K562 (cell line): ENCODE measurements around the gene CEBPE. TPM values are rescaled to one million over a fixed set of nuclear protein-coding genes. Genes with fewer than 3 reads are reported as not detected.
A peak's percentile ranks its signal among the peaks of the same experiment; 100 is the strongest.

Source experiments
- ATAC-seq: fragments of 200-7000 bp; cut with Tn5 transposase; 3 replicates; pipeline ENCODE4 v1.9.1; 2020; ENCODE audit warnings: moderate library complexity
- BruUV-seq: library from RNA; stranded (reverse); fragments of 400-500 nt; replicated peaks from 2 replicates; lab custom pipeline; 2021; lab: Mats Ljungman, UMichigan
- CTCF ChIA-PET: fragments of 300-600 bp; formaldehyde crosslinking; extraction: SDS; loops from one replicate; lab custom pipeline; 2021; ENCODE audit warnings: low intra/inter-chr PET ratio; lab: Yijun Ruan, JAX
- POLR2A ChIA-PET: fragments of 300-600, 350-650 bp; sonication (Branson Sonifier 250); formaldehyde crosslinking; extraction: SDS; loops from one replicate; lab custom pipeline; 2021; ENCODE audit warnings: antibody characterized with exemption, inconsistent platforms; lab: Yijun Ruan, JAX
- DNase-seq, 4 experiments: peaks; one replicate each; pipeline versions ENCODE4 v3.0.0 to v3.0.0-alpha.2; 2011 to 2018; ENCODE audit warnings: low spot score in 3 of 4, mixed read lengths in 3 of 4; ENCODE audit errors: extremely low read depth in 1 of 4
- FAIRE-seq: peaks from 2 replicates; lab custom pipeline; 2011; peaks lifted over from hg19 to GRCh38; lab: Jason Lieb, UNC
- H2AFZ ChIP-seq: 2 replicates; pipeline ENCODE4 v1.6.0; 2011; ENCODE audit warnings: low read depth, low read length, control low read depth, inconsistent platforms
- H3K27ac ChIP-seq: fragments of 200-600 bp; 3 replicates; pipeline ENCODE4 v1.8.0; 2011; ENCODE audit warnings: low read depth, mild to moderate bottlenecking, control low read depth, inconsistent platforms, low read length, moderate library complexity, mixed read lengths; ENCODE audit errors: extremely low read depth
- H3K27me3 ChIP-seq, 2 experiments: fragments of 300-600 bp in 1 of 2; 2 replicates in 1 of 2; 3 replicates in 1 of 2; pipeline versions ENCODE4 v1.6.0 to v1.8.0; 2011; ENCODE audit warnings: inconsistent platforms in 2 of 2, low read length in 2 of 2, mild to moderate bottlenecking in 1 of 2, mixed read lengths in 1 of 2, moderate library complexity in 1 of 2; ENCODE audit not compliant: control insufficient read depth in 2 of 2, insufficient read depth in 2 of 2
- H3K36me3 ChIP-seq: fragments of 300-600 bp; 3 replicates; pipeline ENCODE4 v1.8.0; 2011; ENCODE audit warnings: mild to moderate bottlenecking, low read length, inconsistent platforms; ENCODE audit not compliant: control insufficient read depth, insufficient read depth
- H3K4me1 ChIP-seq, 2 experiments: fragments of 200-600 bp in 1 of 2; replicated peaks in 1 of 2; 2 replicates in 1 of 2; 3 replicates in 1 of 2; pipeline versions ENCODE4 v1.5.1 to v1.8.0; 2011; ENCODE audit warnings: inconsistent platforms in 2 of 2, low read length in 2 of 2, mild to moderate bottlenecking in 1 of 2, mixed read lengths in 1 of 2, moderate library complexity in 1 of 2; ENCODE audit not compliant: control insufficient read depth in 2 of 2, insufficient read depth in 2 of 2
- H3K4me2 ChIP-seq: 2 replicates; pipeline ENCODE4 v1.6.1; 2011; ENCODE audit warnings: low read length, control low read depth, inconsistent platforms, mixed read lengths; ENCODE audit not compliant: insufficient read depth
- H3K4me3 ChIP-seq: fragments of 200-600 bp; sonication (generic), shearing (Covaris generic); 2 replicates; pipeline ENCODE4 v1.5.1; 2016; ENCODE audit warnings: control low read depth, inconsistent platforms
- H3K79me2 ChIP-seq: fragments of 200-600 bp; 3 replicates; pipeline ENCODE4 v1.8.0; 2011; ENCODE audit warnings: low read length, inconsistent platforms; ENCODE audit not compliant: control insufficient read depth, insufficient read depth
- H3K9ac ChIP-seq, 2 experiments: 2 replicates each; pipeline versions ENCODE4 v1.6.0 to v1.6.1; 2011; ENCODE audit warnings: low read depth in 2 of 2, low read length in 2 of 2, control low read depth in 1 of 2, inconsistent platforms in 1 of 2, mild to moderate bottlenecking in 1 of 2, mixed read lengths in 1 of 2; ENCODE audit not compliant: insufficient read depth in 1 of 2
- H3K9me1 ChIP-seq: one replicate; pipeline ENCODE4 v1.6.0; 2011; ENCODE audit warnings: inconsistent platforms, mild to moderate bottlenecking, low read length, moderate library complexity; ENCODE audit not compliant: control insufficient read depth, insufficient read depth
- H3K9me3 ChIP-seq: replicated peaks from 2 replicates; pipeline ENCODE4 v1.5.1; 2011; ENCODE audit warnings: low read depth, low read length, inconsistent platforms; ENCODE audit not compliant: control insufficient read depth, insufficient read depth
- H4K20me1 ChIP-seq: replicated peaks from 2 replicates; pipeline ENCODE4 v1.6.1; 2011; ENCODE audit warnings: low read length, inconsistent platforms, mixed read lengths; ENCODE audit not compliant: control insufficient read depth, insufficient read depth
- ATF7 ChIP-seq: fragments of 450-650 bp; IDR thresholded peaks from 2 replicates; pipeline ENCODE4 v1.7.1; 2014; ENCODE audit warnings: mild to moderate bottlenecking, moderate library complexity
- C11orf30 ChIP-seq: fragments of 450-650 bp; IDR thresholded peaks from 2 replicates; pipeline ENCODE4 v1.6.1; 2016; ENCODE audit warnings: low read depth, mild to moderate bottlenecking
- CREB3 ChIP-seq: fragments of 450-650 bp; conservative IDR thresholded peaks from 2 replicates; pipeline ENCODE4 v1.6.1; 2016; ENCODE audit warnings: missing genetic modification characterization, low read depth, mild to moderate bottlenecking, missing compliant biosample characterization, moderate library complexity
- DIDO1 ChIP-seq: fragments of 450-650 bp; IDR thresholded peaks from 2 replicates; pipeline ENCODE4 v1.6.1; 2016; ENCODE audit warnings: low read depth, missing biosample characterization, missing genetic modification characterization
- ZNF316 ChIP-seq: fragments of 450-650 bp; IDR thresholded peaks from 2 replicates; pipeline ENCODE4 v1.6.1; 2016
- WGBS: fragments of 100-300 bp; shearing (Covaris generic); methylation state at CpG from one replicate; pipeline ENCODE4 v1.1.6; 2016; ENCODE audit warnings: low coverage, mixed read lengths; ENCODE audit not compliant: insufficient coverage; ENCODE audit errors: missing lambda C conversion rate; 5-methylcytosine and 5-hydroxymethylcytosine counted together
- in situ Hi-C: fragments of 300-500 bp; cut with MboI; formaldehyde crosslinking; loops from 4 replicates; pipeline ENCODE4 v1.15.0; 2018; ENCODE audit warnings: inconsistent platforms, mixed read lengths
- intact Hi-C: fragments of 100-400 bp; cut with micrococcal nuclease; formaldehyde crosslinking; loops from 2 replicates; pipeline ENCODE4 v1.14.2; 2022
- polyA plus RNA-seq, 8 experiments: library from polyadenylated mRNA; depleted of rRNA in 4 of 8; stranded (reverse) in 5 of 8; unstranded in 3 of 8; fragments of >200 nt; fragmentation: Nextera tagmentation in 2 of 8; fragmentation: Illumina TruSeq in 1 of 8; extraction: Ambion mirVana in 2 of 8; extraction: Trizol in 1 of 8; gene quantifications; 2 replicates each; pipeline versions ENCODE4 v1.2.1 to v1.2.3, GENCODE V29; 2011 to 2014; ENCODE audit warnings: inconsistent platforms in 1 of 8, missing spikeins in 1 of 8
- total RNA-seq, 7 experiments: library from RNA; depleted of rRNA in 6 of 7; stranded (reverse); fragments of >200 nt in 6 of 7; fragmentation: Illumina TruSeq in 2 of 7; extraction: Trizol in 2 of 7; gene quantifications; 2 replicates each; pipeline versions ENCODE4 v1.2.1 to v1.2.3, GENCODE V29; 2011 to 2021; ENCODE audit warnings: low replicate concordance in 1 of 7

The CEBPE gene
- total and polyA plus RNA-seq, 9 of the 15 experiments (the other 6 are each of a cell fraction or from before 2014, with no cell fraction given) = 0.09 to 0.15 (median 0.13) TPM; not detected in 6

GRCh38 chr14:23089498-23090253, 29.4 kb downstream of the CEBPE start:
- DNase-seq = no peak
- ChIA-PET POLR2A (interaction anchor here (0.6 to 2.3 kb wide), 7 partner anchors 8 to 71 kb away, joined by 3 to 12 read pairs (median 3); no protein-coding TSS in a partner anchor), CTCF (no interaction called here)
- peaks cover 89% of the 10 kb centered on the region for H3K36me3 ChIP-seq
- intact Hi-C loops (no loop called here), in situ Hi-C loops (no loop called here)
- FAIRE-seq = no peak
- no peaks in the 10 kb centered on the region for H3K9me1 ChIP-seq
- H3K4me2 ChIP-seq = no peak overlapping the region
- H3K9me3 ChIP-seq = no peaks in the 10 kb centered on the region
- H2AFZ ChIP-seq = no peak overlapping the region
- no peak for ATAC-seq
- no peaks in the 10 kb centered on the region for H3K27me3 ChIP-seq
- no peak overlapping the region for H3K27ac ChIP-seq
- H4K20me1 ChIP-seq = peaks cover 12% of the 10 kb centered on the region
- TF ChIP-seq ZNF316 (peak; percentile 55; the same call in 1 of the 2 replicates), DIDO1 (tag) (no peak), ATF7 (no peak), C11orf30 (0 out of 2 replicates have a peak, but pooled peaks have one; percentile 4), CREB3 (tag) (no peak)
- H3K9ac ChIP-seq = peak overlapping the region in 1 of 2 experiments; percentile 57; a peak in 1 of 4 replicates
- WGBS = 87% methylated on average over 12 of the region's 12 CpGs
- no peak overlapping the region for H3K4me3 ChIP-seq
- peaks cover 49% of the 10 kb centered on the region for H3K79me2 ChIP-seq
- peaks cover 0 to 11% of the 10 kb centered on the region in 2 experiments; a peak in 3 of 5 replicates for H3K4me1 ChIP-seq
- no TSS peak for BruUV-seq
